BJ (cell line): ENCODE measurements around the gene CD48. TPM values are rescaled to one million over a fixed set of nuclear protein-coding genes. Genes with fewer than 3 reads are reported as not detected.

Experiments
- CTCF ChIA-PET: fragments of 350-600 bp; formaldehyde crosslinking; extraction: SDS; loops from one replicate; lab custom pipeline; 2021; ENCODE audit warnings: antibody characterized with exemption, inconsistent platforms; lab: Yijun Ruan, JAX
- POLR2A ChIA-PET: fragments of 300-600 bp; sonication (Branson Sonifier 250); formaldehyde crosslinking; extraction: SDS; loops from one replicate; lab custom pipeline; 2021; ENCODE audit warnings: antibody characterized with exemption; lab: Charles Lee
- DNase-seq: peaks from one replicate; pipeline ENCODE4 v3.0.0-alpha.2; 2011; ENCODE audit warnings: low read depth
- H3K27me3 ChIP-seq: 2 replicates; pipeline ENCODE4 v1.6.0; 2011; ENCODE audit warnings: low read length; ENCODE audit not compliant: control insufficient read depth, insufficient read depth
- H3K36me3 ChIP-seq: 2 replicates; pipeline ENCODE4 v1.5.1; 2011; ENCODE audit warnings: low read length; ENCODE audit not compliant: control insufficient read depth, insufficient read depth
- H3K4me3 ChIP-seq: 2 replicates; pipeline ENCODE4 v1.5.1; 2011; ENCODE audit warnings: low read depth, mild to moderate bottlenecking, control low read depth, low read length
- polyA plus RNA-seq: library from polyadenylated mRNA; depleted of rRNA; stranded (reverse); fragments of >200 nt; gene quantifications from 2 replicates; pipeline ENCODE4 v1.2.3, GENCODE V29; 2011
- TF ChIP-seq, protein P1 (sequence below): IDR thresholded peaks from 2 replicates; pipeline ENCODE4 v1.5.1; 2011; ENCODE audit warnings: low read depth, mild to moderate bottlenecking, control low read depth, inconsistent platforms, low read length, moderate library complexity; ENCODE audit not compliant: insufficient read depth

The CD48 gene
- polyA plus RNA-seq, 1 experiment, result not detected

DNA sequence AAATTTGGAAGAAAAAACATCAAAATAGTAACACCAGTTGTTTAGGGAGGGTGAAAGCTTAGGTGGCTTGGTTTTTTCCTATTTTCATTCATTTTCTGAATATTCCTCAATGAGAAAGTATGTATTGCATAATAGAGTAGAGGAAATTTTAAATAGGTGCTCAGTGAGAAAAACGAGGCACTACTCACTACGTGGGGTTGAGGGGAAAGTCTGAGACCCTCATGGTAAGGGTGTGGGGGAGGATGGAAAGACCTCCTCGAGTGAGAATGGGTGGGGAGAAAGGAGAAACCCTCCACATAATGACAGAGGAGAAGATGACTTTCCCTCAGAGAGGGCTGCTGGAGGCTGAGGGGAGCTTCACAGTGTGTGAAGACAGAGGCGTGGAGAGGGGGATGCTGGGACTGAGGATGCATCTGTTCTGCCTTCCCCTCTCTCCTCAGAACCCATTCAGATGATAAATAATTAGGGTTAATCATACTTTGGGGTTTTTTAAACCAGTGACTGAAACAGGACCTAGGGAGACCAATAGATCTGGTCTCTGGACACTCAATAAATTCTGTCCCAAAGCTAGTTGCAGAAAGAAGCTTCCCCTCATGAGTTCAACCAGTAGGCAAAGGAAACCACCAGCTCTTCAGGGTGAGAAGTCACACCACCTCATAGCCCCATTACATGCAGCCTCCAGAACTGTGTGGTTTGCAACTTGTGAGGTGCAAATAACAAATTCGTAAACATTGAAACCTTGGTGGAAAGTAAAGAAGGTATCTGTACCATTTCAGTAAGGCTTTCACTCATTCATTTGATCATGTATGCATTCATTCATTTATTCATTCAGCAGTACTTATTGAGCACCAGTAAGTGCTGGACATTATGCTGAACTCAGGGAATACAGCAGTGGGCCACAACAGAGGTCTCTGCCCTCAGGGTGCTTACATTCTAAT lies 44.6 kb upstream of the CD48 start:
- TF ChIP-seq, protein P1, sequence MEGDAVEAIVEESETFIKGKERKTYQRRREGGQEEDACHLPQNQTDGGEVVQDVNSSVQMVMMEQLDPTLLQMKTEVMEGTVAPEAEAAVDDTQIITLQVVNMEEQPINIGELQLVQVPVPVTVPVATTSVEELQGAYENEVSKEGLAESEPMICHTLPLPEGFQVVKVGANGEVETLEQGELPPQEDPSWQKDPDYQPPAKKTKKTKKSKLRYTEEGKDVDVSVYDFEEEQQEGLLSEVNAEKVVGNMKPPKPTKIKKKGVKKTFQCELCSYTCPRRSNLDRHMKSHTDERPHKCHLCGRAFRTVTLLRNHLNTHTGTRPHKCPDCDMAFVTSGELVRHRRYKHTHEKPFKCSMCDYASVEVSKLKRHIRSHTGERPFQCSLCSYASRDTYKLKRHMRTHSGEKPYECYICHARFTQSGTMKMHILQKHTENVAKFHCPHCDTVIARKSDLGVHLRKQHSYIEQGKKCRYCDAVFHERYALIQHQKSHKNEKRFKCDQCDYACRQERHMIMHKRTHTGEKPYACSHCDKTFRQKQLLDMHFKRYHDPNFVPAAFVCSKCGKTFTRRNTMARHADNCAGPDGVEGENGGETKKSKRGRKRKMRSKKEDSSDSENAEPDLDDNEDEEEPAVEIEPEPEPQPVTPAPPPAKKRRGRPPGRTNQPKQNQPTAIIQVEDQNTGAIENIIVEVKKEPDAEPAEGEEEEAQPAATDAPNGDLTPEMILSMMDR, result no peak
- no peak for DNase-seq
- CTCF ChIA-PET, result no interaction called here
- POLR2A ChIA-PET, result no interaction called here
- H3K27me3 ChIP-seq, result no peaks in the 10 kb centered on the region
- H3K36me3 ChIP-seq, result no peaks in the 10 kb centered on the region
- no peak overlapping the region for H3K4me3 ChIP-seq

DNA sequence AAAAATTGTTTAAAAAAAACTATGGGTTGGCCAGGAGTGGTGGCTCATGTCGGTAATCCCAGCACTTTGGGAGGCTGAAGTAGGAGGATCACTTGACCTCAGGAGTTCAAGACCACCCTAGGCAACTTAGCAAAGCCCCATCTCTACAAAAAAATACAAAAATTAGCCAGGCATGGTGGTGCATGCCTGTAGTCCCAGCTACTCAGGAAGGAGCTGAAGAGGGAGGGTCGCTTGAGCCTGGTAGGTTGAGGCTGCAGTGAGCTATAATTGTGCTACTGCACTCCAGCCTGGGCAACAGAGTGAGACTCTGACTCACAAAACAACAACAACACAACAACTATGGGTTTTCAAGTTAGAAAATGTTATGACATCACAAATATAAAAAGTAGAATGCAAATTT lies 43.8 kb upstream of the CD48 start:
- ChIA-PET CTCF (no interaction called here), POLR2A (no interaction called here)
- TF ChIP-seq, protein P1, result no peak
- Histone ChIP-seq H3K4me3 (no peak overlapping the region), H3K27me3 (peaks cover under 1% of the 10 kb centered on the region; the same call in 1 of the 2 replicates), H3K36me3 (no peaks in the 10 kb centered on the region)
- no peak for DNase-seq

DNA sequence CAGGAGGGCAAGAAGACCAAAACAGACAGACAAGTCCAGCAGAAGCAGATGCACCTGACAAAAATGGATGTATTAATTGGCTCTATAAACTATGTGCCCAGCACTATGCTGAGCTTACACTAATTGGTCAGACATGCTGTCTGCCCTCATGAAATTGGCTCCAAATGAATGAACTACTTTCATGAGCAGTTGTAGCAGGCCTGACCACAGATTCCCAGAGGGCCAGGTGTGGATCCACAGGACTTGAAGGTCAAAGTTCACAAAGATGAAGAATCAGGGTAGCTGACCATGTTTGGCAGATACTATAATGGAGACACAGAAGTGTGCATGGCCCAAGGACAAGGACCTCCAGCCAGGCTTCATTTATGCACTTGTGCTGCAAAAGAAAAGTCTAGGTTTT lies 42.0 kb upstream of the CD48 start:
- ChIA-PET CTCF (no interaction called here), POLR2A (no interaction called here)
- peaks cover 2% of the 10 kb centered on the region; the same call in 1 of the 2 replicates for H3K27me3 ChIP-seq
- H3K36me3 ChIP-seq, result no peaks in the 10 kb centered on the region
- DNase-seq, result no peak
- TF ChIP-seq, protein P1, result no peak
- H3K4me3 ChIP-seq, result no peak overlapping the region

GRCh38 chr1:160752924-160753323 lies 41.3 kb upstream of the CD48 start:
- TF ChIP-seq, protein P1, result no peak
- POLR2A ChIA-PET, result no interaction called here
- DNase-seq, result no peak
- no peak overlapping the region for H3K4me3 ChIP-seq
- no peaks in the 10 kb centered on the region for H3K36me3 ChIP-seq
- CTCF ChIA-PET, result interaction anchor here (1.2 kb wide), 1 partner anchor 10 kb away, joined by 3 read pairs; no protein-coding TSS in a partner anchor
- H3K27me3 ChIP-seq, result peaks cover 2% of the 10 kb centered on the region; the same call in 1 of the 2 replicates

GRCh38 chr1:160752406-160752805 lies 40.8 kb upstream of the CD48 start:
- no peak for DNase-seq
- no peak overlapping the region for H3K4me3 ChIP-seq
- CTCF ChIA-PET, result interaction anchor here (1.2 kb wide), 1 partner anchor 10 kb away, joined by 3 read pairs; no protein-coding TSS in a partner anchor
- peaks cover 2% of the 10 kb centered on the region; the same call in 1 of the 2 replicates for H3K27me3 ChIP-seq
- POLR2A ChIA-PET, result no interaction called here
- no peaks in the 10 kb centered on the region for H3K36me3 ChIP-seq
- TF ChIP-seq, protein P1, result no peak
